Rectal smooth muscle tissue (tissue), 1 donor: ENCODE measurements around the gene CTSC.

Source experiments
- H3K27ac ChIP-seq: one replicate; pipeline ENCODE4 v1.7.0; 2013; ENCODE audit warnings: low read depth, low read length, inconsistent platforms
- H3K27me3 ChIP-seq: one replicate; pipeline ENCODE4 v1.7.0; 2013; ENCODE audit warnings: low read length; ENCODE audit not compliant: control insufficient read depth, insufficient read depth
- H3K36me3 ChIP-seq: one replicate; pipeline ENCODE4 v1.7.0; 2013; ENCODE audit warnings: low read length; ENCODE audit not compliant: control insufficient read depth, insufficient read depth
- H3K4me1 ChIP-seq: one replicate; pipeline ENCODE4 v1.7.0; 2013; ENCODE audit warnings: low read length; ENCODE audit not compliant: control insufficient read depth, insufficient read depth
- H3K4me3 ChIP-seq: one replicate; pipeline ENCODE4 v1.7.0; 2013; ENCODE audit warnings: low read length
- H3K9ac ChIP-seq: one replicate; pipeline ENCODE4 v1.7.0; 2013; ENCODE audit warnings: low read length

Gene CTSC

DNA sequence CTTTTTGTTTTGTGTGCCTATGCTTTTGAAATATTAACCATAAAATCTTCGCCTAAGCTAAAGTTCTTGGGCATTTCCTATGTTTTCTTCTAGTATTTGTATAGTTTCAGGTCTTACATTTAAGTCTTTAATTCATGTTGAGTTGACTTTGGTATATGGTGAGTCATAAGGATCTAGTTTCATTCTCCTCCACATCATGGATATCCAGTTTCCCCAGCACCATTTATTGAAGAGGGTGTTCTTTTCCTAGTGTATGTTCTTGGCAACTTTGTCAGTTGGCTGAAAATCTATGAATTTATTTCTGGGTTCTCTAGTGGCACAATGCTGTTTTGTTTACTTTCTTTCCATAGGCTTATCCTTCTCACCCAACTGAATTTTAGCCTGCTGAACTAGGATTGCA, 49.0 kb downstream of the CTSC start:
- Histone ChIP-seq H3K9ac (no peak overlapping the region), H3K27me3 (no peaks in the 10 kb centered on the region), H3K27ac (no peak overlapping the region), H3K36me3 (no peaks in the 10 kb centered on the region), H3K4me3 (no peak overlapping the region), H3K4me1 (peaks cover 10% of the 10 kb centered on the region)

DNA sequence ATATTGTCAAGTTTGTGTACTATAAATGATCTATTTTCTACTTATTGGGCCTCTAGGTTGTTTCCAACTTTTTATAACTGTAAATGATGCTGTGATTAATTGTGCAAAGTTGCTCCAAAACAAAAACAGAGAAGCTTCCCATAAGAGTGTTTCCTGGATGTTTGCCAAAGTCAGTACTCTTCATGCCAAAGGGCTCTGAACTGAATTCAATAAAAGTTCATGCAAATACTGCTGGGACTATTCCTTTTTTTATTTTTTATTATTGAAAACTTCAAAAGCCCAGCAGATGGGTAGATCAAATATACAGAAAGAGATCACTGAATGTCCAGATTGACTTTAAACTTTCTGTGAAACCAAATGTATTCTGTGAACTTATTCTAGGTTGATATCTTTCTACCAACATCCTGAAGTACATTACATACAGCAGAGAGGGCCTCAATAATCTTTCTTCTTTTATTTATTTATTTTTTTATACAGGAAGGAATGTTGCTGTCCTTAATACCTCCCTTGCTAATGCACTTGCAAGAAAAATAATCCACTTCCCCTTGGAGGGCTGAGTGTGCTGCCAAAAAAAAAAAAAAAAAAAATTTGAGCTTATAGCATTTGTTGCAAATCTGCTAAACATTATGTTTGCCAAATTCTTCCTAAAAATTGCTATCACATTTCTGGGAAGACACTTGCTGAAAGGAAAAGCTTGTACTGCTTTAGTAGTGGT, 53.0 kb downstream of the CTSC start:
- no peak overlapping the region for H3K9ac ChIP-seq
- no peaks in the 10 kb centered on the region for H3K36me3 ChIP-seq
- no peaks in the 10 kb centered on the region for H3K27me3 ChIP-seq
- H3K4me3 ChIP-seq = no peak overlapping the region
- peaks cover 3% of the 10 kb centered on the region for H3K4me1 ChIP-seq
- H3K27ac ChIP-seq = no peak overlapping the region

DNA sequence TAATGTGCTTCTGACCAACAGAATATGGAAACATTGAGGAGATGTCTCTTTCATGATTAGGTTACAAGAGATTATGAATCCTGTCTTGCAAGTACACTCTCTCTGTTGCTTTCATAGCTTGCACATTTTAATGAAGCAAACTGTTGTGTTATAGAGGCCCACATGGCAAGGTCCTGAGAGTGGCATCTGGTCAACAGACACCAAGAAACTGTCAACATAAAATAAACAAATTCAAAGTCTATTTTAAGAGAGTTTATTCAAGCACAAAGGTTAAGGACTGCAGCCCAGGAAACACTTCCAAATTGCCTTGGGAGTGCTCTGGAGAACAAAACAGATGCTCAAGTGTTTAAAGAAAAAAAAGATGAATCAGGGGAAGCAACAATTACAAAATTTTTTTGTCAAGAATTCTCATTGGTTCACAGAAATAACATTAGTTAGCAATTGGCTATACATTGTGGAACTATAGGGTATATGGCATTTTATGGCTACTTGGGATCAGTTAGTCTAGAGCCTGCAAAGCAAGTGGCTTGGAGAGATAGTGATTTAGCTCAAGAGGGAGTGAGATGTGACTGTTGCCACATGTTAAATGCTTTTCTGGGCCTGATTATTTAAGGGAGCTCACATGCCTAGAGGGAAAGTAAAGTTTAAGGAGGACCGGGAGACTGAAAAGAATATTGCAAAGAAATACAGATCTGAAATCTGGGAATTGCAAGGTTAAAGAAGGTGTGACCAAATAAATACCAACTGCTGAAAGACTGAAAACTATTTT, 54.6 kb downstream of the CTSC start:
- no peak overlapping the region for H3K4me3 ChIP-seq
- H3K9ac ChIP-seq = no peak overlapping the region
- peaks cover 3% of the 10 kb centered on the region for H3K4me1 ChIP-seq
- no peak overlapping the region for H3K27ac ChIP-seq
- no peaks in the 10 kb centered on the region for H3K27me3 ChIP-seq
- H3K36me3 ChIP-seq = no peaks in the 10 kb centered on the region

DNA sequence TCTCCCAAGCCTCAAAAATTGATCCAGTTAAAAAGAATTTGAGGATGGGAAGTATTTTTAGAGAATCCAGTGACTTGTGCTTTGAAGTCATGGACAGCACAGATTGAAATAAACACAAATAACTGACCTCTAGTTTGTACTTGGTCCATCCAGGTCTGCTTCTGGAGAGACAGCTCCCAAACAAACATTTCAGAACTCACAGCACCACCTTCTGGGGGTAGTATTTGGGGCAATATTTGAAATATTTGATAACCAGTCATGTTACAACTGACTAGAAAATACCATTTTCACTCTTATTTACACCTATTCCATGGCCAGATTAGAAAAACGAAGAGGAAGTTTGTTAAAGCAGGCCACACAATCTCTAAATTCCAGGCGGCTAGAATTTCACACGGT, 56.2 kb downstream of the CTSC start:
- Histone ChIP-seq H3K4me1 (peaks cover 3% of the 10 kb centered on the region), H3K9ac (no peak overlapping the region), H3K27me3 (no peaks in the 10 kb centered on the region), H3K4me3 (no peak overlapping the region), H3K36me3 (no peaks in the 10 kb centered on the region), H3K27ac (no peak overlapping the region)

DNA sequence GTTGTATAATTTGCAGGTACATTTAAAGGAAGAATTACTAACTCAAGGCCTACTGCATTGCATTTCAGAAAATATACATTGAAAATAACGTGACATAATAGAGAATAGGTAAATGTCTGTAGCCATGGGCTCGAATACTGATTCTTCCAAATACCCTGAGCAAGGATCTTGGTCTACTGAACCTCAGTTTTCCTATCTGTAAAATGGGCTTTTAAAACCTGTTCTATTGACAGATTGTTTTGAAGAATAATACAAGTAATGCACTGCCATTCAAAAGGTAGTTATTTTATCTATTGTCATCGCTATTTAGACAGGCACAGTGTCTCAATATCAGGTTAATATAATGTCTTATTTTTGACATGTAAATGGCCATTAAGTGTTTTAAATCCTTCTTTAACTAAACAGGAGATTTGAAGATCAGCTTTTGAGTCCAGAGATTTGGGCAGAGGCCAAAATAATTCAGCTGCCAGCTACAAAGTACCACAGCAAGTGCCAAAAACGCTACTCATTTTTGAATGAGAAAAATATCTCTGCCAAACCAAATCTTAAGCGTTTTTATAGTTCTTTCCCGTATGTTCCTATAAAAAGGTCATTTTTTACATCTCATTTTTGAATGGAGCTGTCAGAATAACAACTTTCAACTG, 56.7 kb downstream of the CTSC start:
- H3K36me3 ChIP-seq = no peaks in the 10 kb centered on the region
- H3K4me3 ChIP-seq = no peak overlapping the region
- H3K27ac ChIP-seq = no peak overlapping the region
- no peaks in the 10 kb centered on the region for H3K27me3 ChIP-seq
- H3K9ac ChIP-seq = no peak overlapping the region
- H3K4me1 ChIP-seq = peaks cover 3% of the 10 kb centered on the region

DNA sequence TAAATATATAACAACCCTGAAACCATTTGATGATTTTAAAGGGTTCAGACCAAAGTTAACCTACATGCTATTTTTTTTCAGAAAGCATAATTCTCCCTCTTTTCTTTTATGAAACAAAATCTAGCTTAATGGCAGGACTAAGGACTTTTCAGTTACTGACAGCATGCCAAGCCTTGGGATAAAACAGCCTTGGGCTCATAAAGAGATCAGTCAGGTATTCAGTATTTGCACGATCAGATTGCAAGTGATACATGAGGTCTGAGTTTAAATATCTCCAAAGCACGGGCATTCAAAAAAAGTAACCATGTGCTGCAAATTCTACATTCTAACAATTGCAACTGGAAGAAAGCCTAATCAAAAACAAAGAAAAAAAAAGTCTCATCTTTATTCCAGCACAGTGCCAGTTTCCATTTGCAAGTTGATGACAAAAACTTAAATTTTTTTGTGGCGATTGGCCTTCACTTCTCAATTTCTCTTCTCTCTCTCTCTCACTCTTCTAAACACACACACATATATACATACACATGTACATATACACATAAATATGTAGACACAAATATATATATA, 60.1 kb downstream of the CTSC start:
- Histone ChIP-seq H3K9ac (no peak overlapping the region), H3K4me3 (no peak overlapping the region), H3K36me3 (no peaks in the 10 kb centered on the region), H3K27me3 (no peaks in the 10 kb centered on the region), H3K27ac (no peak overlapping the region), H3K4me1 (no peaks in the 10 kb centered on the region)

DNA sequence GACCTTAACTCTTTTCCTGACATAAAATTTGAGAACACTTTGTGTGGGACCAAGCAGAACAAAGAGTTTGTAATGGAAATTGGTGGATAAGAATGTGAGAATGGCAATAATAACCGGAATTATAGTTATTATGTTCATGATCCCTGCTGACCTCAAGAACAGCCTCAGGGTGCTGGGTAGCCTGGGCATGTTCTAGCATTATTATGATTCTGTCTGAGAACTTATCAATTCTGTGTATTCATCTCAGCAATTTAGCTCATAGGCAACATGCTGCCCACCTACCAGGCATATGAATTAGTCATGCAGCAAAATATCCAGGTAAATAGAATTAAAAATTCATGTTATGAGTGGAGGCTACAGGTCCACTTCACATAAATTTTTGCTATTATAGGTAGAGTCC, 61.9 kb downstream of the CTSC start:
- Histone ChIP-seq H3K4me3 (no peak overlapping the region), H3K4me1 (no peaks in the 10 kb centered on the region), H3K27me3 (no peaks in the 10 kb centered on the region), H3K9ac (no peak overlapping the region), H3K27ac (no peak overlapping the region), H3K36me3 (no peaks in the 10 kb centered on the region)

DNA sequence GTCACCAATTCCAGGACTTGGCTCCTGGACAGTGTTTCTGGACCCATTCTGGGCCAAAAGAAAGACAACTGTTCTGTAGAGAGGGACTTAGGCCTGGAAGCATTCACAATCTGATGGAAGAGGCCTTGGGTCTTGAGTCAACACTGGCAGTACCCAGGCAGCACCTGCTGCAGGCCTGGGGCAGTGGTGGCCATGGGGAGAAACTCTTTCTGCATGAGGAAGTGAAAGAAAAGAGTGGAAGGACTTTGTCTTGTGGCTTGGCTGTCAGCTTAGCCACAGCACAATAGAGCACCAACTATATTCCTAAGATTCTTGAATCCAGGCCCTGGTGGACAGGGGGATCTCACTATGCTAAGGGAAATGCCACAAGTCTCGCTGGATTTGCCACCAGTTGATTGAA, 70.6 kb downstream of the CTSC start:
- H3K4me1 ChIP-seq = no peaks in the 10 kb centered on the region

DNA sequence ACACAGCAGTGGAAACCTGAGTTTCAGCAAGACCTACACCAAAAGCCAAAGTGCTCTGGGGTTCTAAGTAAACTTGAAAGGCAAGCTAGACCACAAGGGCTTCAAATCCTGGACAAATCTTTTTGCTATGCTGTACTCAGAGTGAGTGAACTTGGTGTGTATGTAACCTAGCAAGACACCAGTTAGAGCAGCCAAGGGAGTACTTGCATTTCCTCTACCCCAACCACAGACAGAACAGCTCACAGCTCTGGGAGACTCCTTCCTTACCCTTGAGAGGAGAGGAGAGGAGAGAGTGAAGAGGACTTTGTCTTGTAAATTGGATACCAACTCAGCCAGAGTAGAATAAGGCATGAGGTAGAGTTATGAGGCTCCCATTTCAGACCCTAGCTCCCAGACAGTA, 71.4 kb downstream of the CTSC start:
- Histone ChIP-seq H3K36me3 (no peaks in the 10 kb centered on the region), H3K9ac (no peak overlapping the region), H3K27ac (no peak overlapping the region), H3K4me1 (no peaks in the 10 kb centered on the region), H3K4me3 (no peak overlapping the region), H3K27me3 (no peaks in the 10 kb centered on the region)

More for the DNA sequence above, 70.6 kb downstream of the CTSC start:
- no peak overlapping the region for H3K9ac ChIP-seq
- H3K27me3 ChIP-seq = no peaks in the 10 kb centered on the region
- no peak overlapping the region for H3K4me3 ChIP-seq
- no peak overlapping the region for H3K27ac ChIP-seq
- no peaks in the 10 kb centered on the region for H3K36me3 ChIP-seq

DNA sequence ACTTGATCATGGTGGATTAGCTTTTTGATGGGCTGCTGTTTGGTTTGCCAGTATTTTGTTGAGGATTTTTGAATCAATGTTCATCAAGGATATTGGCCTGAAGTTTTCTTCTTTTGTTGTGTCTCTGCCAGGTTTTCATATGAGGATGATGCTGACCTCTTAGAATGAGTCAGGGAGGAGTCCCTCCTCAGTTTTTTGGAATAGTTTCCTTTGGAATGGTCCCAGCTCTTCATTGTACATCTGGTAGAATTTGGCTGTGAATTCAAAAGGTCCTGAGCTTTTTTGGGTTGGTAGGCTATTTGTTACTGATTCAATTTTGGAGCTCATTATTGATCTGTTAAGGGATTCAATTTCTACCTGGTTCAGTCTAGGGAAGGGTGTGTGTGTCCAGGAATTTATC, 78.1 kb downstream of the CTSC start:
- no peaks in the 10 kb centered on the region for H3K36me3 ChIP-seq
- H3K4me3 ChIP-seq = no peak overlapping the region
- H3K27me3 ChIP-seq = no peaks in the 10 kb centered on the region
- H3K27ac ChIP-seq = no peak overlapping the region
- H3K9ac ChIP-seq = no peak overlapping the region
- no peaks in the 10 kb centered on the region for H3K4me1 ChIP-seq

DNA sequence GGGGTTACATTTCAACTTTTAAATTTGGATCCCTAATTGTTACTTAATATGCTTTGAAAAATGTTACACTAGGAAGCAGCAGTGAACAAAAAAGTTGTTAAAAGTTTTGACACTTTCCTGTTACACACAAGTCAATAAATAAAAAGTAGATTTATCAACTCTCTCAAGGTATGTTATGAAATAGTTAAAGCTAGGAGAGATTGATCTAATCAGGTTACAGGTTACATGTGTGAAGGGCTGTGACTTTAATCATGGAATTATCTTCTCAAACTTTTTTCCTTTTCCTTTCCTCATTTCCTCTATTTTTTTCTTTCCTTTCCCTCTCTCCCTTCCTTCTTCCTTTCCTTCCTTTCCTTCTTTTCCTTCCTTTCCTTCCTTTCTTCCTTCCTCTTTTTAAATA, 85.3 kb downstream of the CTSC start:
- H3K4me3 ChIP-seq = no peak overlapping the region
- H3K27me3 ChIP-seq = no peaks in the 10 kb centered on the region
- no peaks in the 10 kb centered on the region for H3K36me3 ChIP-seq
- no peak overlapping the region for H3K9ac ChIP-seq
- H3K27ac ChIP-seq = no peak overlapping the region
- no peaks in the 10 kb centered on the region for H3K4me1 ChIP-seq

DNA sequence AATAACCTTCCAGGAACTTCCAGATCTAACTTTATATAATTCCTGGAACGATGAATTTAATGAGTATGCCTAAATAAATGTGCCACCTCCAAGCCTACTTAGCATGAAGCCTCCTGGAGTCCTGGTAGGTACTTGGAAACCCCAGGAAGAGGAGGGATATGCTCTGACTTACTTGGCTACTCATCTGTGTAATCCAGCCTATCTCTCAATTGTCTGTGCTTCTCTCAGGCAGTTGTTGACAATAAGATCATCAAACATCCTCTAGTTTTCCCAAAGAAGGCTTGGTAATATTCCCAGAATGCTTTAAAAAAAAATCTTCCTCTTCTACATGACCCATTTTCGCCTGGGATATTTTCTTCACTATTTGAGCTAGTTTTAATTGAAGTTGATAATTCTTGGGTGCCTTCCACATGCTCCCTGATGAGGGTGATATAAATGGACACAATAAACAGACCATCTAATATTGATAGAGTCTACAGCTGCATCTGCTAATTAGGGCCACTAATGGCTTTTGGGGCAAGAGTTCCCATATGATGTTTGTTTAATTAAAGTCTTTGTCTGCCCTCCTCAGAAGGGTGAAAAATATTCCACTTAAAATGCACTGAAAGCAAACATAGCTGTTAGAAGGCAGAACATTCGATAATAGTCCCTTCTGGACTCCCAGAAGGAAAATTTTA, 86.8 kb downstream of the CTSC start:
- Histone ChIP-seq H3K27ac (no peak overlapping the region), H3K4me3 (no peak overlapping the region), H3K9ac (no peak overlapping the region), H3K36me3 (no peaks in the 10 kb centered on the region), H3K27me3 (no peaks in the 10 kb centered on the region), H3K4me1 (no peaks in the 10 kb centered on the region)
